ENCODE data around the gene HOXA7.

- TF ChIP-seq YY1 (IDR thresholded peaks at IDR 0.05; ENCODE audit: insufficient read depth, insufficient read length) (no peak), SUZ12 (IDR thresholded peaks at IDR 0.05; ENCODE audit: extremely low read depth, insufficient read depth, insufficient read length) (peak; percentile 60)
Observed at GRCh38 chr7:27165089-27165995, 8.9 kb upstream of the HOXA7 start, which contains the start of gene HOXA9.

Data from NT2/D1 (cell line).